ENCODE measurements around the gene FAM171A2.

- TF ChIP-seq CTCF (IDR thresholded peaks at IDR 0.05) (no peak), POLR2A (IDR thresholded peaks at IDR 0.05) (no peak)
Measured at GRCh38 chr17:44378171-44378705, 14.6 kb upstream of the FAM171A2 start.

Data from Peyer's patch (tissue), 4 donors.